ENCODE data around the gene LRRC4B.

The LRRC4B gene

GRCh38 chr19:50485284-50485955 is 82.8 kb downstream of the LRRC4B start:
- H3K27ac ChIP-seq, result no peak overlapping the region
- TF ChIP-seq, protein P1, sequence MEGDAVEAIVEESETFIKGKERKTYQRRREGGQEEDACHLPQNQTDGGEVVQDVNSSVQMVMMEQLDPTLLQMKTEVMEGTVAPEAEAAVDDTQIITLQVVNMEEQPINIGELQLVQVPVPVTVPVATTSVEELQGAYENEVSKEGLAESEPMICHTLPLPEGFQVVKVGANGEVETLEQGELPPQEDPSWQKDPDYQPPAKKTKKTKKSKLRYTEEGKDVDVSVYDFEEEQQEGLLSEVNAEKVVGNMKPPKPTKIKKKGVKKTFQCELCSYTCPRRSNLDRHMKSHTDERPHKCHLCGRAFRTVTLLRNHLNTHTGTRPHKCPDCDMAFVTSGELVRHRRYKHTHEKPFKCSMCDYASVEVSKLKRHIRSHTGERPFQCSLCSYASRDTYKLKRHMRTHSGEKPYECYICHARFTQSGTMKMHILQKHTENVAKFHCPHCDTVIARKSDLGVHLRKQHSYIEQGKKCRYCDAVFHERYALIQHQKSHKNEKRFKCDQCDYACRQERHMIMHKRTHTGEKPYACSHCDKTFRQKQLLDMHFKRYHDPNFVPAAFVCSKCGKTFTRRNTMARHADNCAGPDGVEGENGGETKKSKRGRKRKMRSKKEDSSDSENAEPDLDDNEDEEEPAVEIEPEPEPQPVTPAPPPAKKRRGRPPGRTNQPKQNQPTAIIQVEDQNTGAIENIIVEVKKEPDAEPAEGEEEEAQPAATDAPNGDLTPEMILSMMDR (IDR thresholded peaks at IDR 0.05), result no peak
- H3K36me3 ChIP-seq, result peaks cover 33% of the 10 kb centered on the region
- no peak overlapping the region for H3K4me3 ChIP-seq (ENCODE audit: low read depth in 1 of 2, low read length in 1 of 2)
- no peaks in the 10 kb centered on the region for H3K27me3 ChIP-seq
- peaks cover 2 to 7% of the 10 kb centered on the region in 2 experiments for H3K4me1 ChIP-seq (ENCODE audit: control insufficient read depth in 1 of 2, insufficient read depth in 1 of 2, low read depth in 1 of 2, low read length in 1 of 2)
- H3K9me3 ChIP-seq, result no peaks in the 10 kb centered on the region

DNA sequence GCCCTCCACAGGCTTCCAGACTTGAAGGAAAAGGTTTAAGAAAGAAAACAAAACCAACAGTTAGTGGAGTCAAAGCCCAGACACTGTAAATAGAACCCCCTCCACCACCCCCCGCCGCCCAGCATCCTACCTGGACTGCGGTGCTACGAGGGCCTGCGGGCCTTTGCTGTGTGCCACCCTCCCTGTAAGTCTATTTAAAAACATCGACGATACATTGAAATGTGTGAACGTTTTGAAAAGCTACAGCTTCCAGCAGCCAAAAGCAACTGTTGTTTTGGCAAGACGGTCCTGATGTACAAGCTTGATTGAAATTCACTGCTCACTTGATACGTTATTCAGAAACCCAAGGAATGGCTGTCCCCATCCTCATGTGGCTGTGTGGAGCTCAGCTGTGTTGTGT is 85.3 kb downstream of the LRRC4B start:
- Histone ChIP-seq H3K27ac (no peak overlapping the region), H3K4me3 (ENCODE audit: low read depth in 1 of 2, low read length in 1 of 2) (no peak overlapping the region), H3K9me3 (no peaks in the 10 kb centered on the region), H3K27me3 (no peaks in the 10 kb centered on the region), H3K4me1 (ENCODE audit: control insufficient read depth in 1 of 2, insufficient read depth in 1 of 2, low read depth in 1 of 2, low read length in 1 of 2) (peaks cover 2 to 3% of the 10 kb centered on the region in 2 experiments), H3K36me3 (peaks cover 50% of the 10 kb centered on the region)
- TF ChIP-seq, protein P1 (IDR thresholded peaks at IDR 0.05), result no peak

- H3K27me3 ChIP-seq, result no peaks in the 10 kb centered on the region
- H3K4me1 ChIP-seq (ENCODE audit: control insufficient read depth in 1 of 2, insufficient read depth in 1 of 2, low read depth in 1 of 2, low read length in 1 of 2), result peaks cover 3 to 7% of the 10 kb centered on the region in 2 experiments
- peaks cover 50% of the 10 kb centered on the region for H3K36me3 ChIP-seq
- no peak overlapping the region for H3K27ac ChIP-seq
- no peak overlapping the region for H3K4me3 ChIP-seq (ENCODE audit: low read depth in 1 of 2, low read length in 1 of 2)
- H3K9me3 ChIP-seq, result no peaks in the 10 kb centered on the region
- TF ChIP-seq, protein P1 (IDR thresholded peaks at IDR 0.05), result no peak
These were observed 85.9 kb downstream of the LRRC4B start for GRCh38 chr19:50482271-50482855.

DNA sequence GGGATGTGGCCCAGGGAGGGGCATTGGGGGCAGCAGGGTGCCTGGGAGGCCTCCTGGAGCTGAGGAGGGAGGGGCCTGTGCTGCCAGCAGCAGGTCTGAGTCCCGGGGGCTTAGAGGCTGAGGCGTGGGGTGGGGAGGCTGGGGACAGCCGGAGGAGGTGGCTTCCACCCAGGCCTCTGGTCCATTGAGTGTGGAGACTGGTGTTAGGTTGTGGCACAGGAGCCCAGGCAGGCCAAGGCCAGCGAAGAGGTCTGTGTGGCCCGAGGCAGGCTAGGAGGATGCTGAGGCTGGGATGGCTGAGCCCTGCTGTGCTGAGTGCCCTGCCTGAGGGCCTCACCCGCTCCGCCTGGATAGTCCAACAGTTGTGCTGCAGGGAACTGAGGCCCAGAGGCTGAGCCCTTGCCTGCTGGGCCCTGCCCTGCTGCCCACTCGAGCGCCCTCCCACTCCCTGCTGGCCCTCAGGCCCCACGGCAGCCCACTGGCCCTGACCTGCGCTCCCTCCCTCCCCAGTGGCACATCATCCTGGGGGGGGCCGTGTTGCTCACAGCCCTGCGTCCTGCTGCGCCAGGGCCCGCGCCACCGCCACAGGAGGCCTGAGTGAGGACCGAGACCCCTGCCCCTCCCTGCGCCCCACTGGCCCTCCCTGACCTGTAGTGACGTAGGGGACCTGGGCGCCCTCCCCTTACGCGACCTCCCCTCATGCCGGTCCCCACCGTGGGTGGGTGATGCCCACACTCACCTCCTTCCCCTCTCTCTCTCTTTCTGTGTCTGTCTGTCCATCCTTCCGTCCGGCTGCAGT is 86.7 kb downstream of the LRRC4B start:
- no peaks in the 10 kb centered on the region for H3K9me3 ChIP-seq
- no peaks in the 10 kb centered on the region for H3K27me3 ChIP-seq
- peaks cover 50% of the 10 kb centered on the region for H3K36me3 ChIP-seq
- no peak overlapping the region for H3K27ac ChIP-seq
- H3K4me1 ChIP-seq (ENCODE audit: control insufficient read depth in 1 of 2, insufficient read depth in 1 of 2, low read depth in 1 of 2, low read length in 1 of 2), result peaks cover 11 to 15% of the 10 kb centered on the region in 2 experiments
- no peak overlapping the region for H3K4me3 ChIP-seq (ENCODE audit: low read depth in 1 of 2, low read length in 1 of 2)
- TF ChIP-seq, protein P1 (IDR thresholded peaks at IDR 0.05), result no peak

DNA sequence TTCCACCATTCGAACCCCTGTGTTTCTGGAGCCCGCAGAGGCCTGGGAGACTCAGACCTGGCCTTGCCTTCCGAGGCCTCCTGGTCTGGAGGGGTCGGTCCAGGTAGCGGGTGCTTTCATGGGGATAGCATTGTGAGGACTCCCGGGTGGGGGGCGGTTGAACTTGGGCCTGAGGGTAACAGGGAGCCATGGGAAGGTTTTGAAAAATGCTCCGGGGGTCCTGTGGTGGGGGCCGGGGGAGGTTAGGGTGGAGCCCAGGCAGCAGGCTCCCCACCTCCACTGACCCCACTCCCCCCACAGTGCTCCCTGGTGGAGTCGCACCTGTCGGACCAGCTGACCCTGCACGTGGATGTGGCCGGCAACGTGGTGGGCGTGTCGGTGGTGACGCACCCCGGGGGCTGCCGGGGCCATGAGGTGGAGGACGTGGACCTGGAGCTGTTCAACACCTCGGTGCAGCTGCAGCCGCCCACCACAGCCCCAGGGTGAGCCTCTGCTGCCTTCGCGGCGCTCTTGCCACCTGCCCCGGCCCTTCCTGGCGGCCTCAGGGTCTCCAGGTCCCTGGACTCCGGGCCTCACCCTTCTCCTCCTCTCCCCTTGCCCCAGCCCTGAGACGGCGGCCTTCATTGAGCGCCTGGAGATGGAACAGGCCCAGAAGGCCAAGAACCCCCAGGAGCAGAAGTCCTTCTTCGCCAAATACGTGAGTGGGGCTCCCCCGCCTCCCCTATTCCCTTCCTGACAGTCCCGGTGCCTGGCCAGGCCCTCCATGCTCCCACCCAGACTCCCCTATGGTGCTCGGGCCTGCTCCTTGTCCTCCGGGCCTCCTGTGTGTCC is 87.7 kb downstream of the LRRC4B start:
- no peaks in the 10 kb centered on the region for H3K9me3 ChIP-seq
- H3K27ac ChIP-seq, result no peak overlapping the region
- TF ChIP-seq, protein P1 (IDR thresholded peaks at IDR 0.05), result no peak
- H3K4me3 ChIP-seq (ENCODE audit: low read depth in 1 of 2, low read length in 1 of 2), result no peak overlapping the region
- H3K27me3 ChIP-seq, result no peaks in the 10 kb centered on the region
- peaks cover 50% of the 10 kb centered on the region for H3K36me3 ChIP-seq
- H3K4me1 ChIP-seq (ENCODE audit: control insufficient read depth in 1 of 2, insufficient read depth in 1 of 2, low read depth in 1 of 2, low read length in 1 of 2), result peaks cover 8 to 13% of the 10 kb centered on the region in 2 experiments

All from neutrophil (primary cell).